Smooth muscle cell (in vitro differentiated cells): ENCODE data around the gene CASP9. TPM values are rescaled to one million over a fixed set of nuclear protein-coding genes. Genes with fewer than 3 reads are reported as not detected.
"Not testable (repeated sequence)": the region's sequence is repeated elsewhere in the genome, so short reads cannot be mapped to it uniquely, and the experiment has no call there.

ENCODE experiments used
- DNase-seq: peaks from one replicate; lab custom pipeline; 2025; ENCODE audit not compliant: unreplicated experiment; lab: John Stamatoyannopoulos, UW
- H2AFZ ChIP-seq: fragments of 200-600 bp; sonication (generic); 2 replicates; pipeline ENCODE4 v1.6.0; 2016; ENCODE audit warnings: antibody characterized with exemption, low read depth, mild to moderate bottlenecking
- H3F3A ChIP-seq: fragments of 200-600 bp; sonication (generic); 2 replicates; pipeline ENCODE4 v1.6.0; 2017; ENCODE audit warnings: antibody characterized with exemption, low read depth
- H3K27ac ChIP-seq: fragments of 200-600 bp; sonication (generic); 2 replicates; pipeline ENCODE4 v1.5.1; 2016; ENCODE audit warnings: low read depth, mild to moderate bottlenecking
- H3K27me3 ChIP-seq: fragments of 200-600 bp; sonication (generic); 2 replicates; pipeline ENCODE4 v1.6.1; 2016; ENCODE audit warnings: low read depth, mild to moderate bottlenecking
- H3K36me3 ChIP-seq: fragments of 200-600 bp; sonication (generic); 2 replicates; pipeline ENCODE4 v1.5.1; 2016; ENCODE audit warnings: low read depth
- H3K4me1 ChIP-seq: fragments of 200-600 bp; sonication (generic); 2 replicates; pipeline ENCODE4 v1.5.1; 2016; ENCODE audit warnings: low read depth
- H3K4me2 ChIP-seq: fragments of 200-600 bp; sonication (generic); 2 replicates; pipeline ENCODE4 v1.6.0; 2016; ENCODE audit warnings: mild to moderate bottlenecking
- H3K4me3 ChIP-seq: fragments of 200-600 bp; sonication (generic); 2 replicates; pipeline ENCODE4 v1.5.1; 2016; ENCODE audit warnings: mild to moderate bottlenecking
- H3K79me2 ChIP-seq: fragments of 200-600 bp; sonication (generic); 2 replicates; pipeline ENCODE4 v1.6.0; 2016; ENCODE audit warnings: low read depth, mild to moderate bottlenecking
- H3K9ac ChIP-seq: fragments of 200-600 bp; sonication (generic); 2 replicates; pipeline ENCODE4 v1.6.0; 2016; ENCODE audit warnings: low read depth
- H3K9me3 ChIP-seq: fragments of 200-600 bp; sonication (generic); replicated peaks from 2 replicates; pipeline ENCODE4 v1.5.1; 2016; ENCODE audit warnings: low read depth
- H4K20me1 ChIP-seq: fragments of 200-600 bp; sonication (generic); 2 replicates; pipeline ENCODE4 v1.6.0; 2016; ENCODE audit warnings: low read depth
- CTCF ChIP-seq: fragments of 200-600 bp; sonication (generic); IDR thresholded peaks from 2 replicates; pipeline ENCODE4 v1.5.1; 2017; ENCODE audit warnings: borderline replicate concordance, mild to moderate bottlenecking, antibody characterized with exemption; ENCODE audit not compliant: insufficient read depth, poor library complexity, severe bottlenecking
- WGBS: methylation state at CpG from one replicate; pipeline ENCODE4 v1.1.7; 2016; ENCODE audit warnings: low lambda C conversion rate; 5-methylcytosine and 5-hydroxymethylcytosine counted together
- polyA plus RNA-seq: library from polyadenylated mRNA; unstranded; fragments of >200 nt; fragmentation: Nextera tagmentation; extraction: Ambion mirVana; gene quantifications from 2 replicates; pipeline ENCODE4 v1.2.1, GENCODE V29; 2016
- total RNA-seq: library from RNA; depleted of rRNA; stranded (reverse); fragments of >200 nt; gene quantifications from 2 replicates; pipeline ENCODE4 v1.2.3, GENCODE V29; 2014

CASP9 gene
- total and polyA plus RNA-seq, 2 experiments from 2014 or later: 4.2 to 4.8 TPM

- H3K79me2 ChIP-seq: peaks cover 5% of the 10 kb centered on the region
- no peak overlapping the region for H3K27ac ChIP-seq
- no peak overlapping the region for H2AFZ ChIP-seq
- no peaks in the 10 kb centered on the region for H4K20me1 ChIP-seq
- no peaks in the 10 kb centered on the region for H3K9me3 ChIP-seq
- H3K4me3 ChIP-seq: no peak overlapping the region
- H3F3A ChIP-seq: peaks cover 8% of the 10 kb centered on the region
- peaks cover 19% of the 10 kb centered on the region for H3K4me1 ChIP-seq
- 98% methylated on average over 4 of the region's 4 CpGs for WGBS
- TF ChIP-seq CTCF: no peak
- no peaks in the 10 kb centered on the region for H3K36me3 ChIP-seq
- no peak overlapping the region for H3K4me2 ChIP-seq
- no peaks in the 10 kb centered on the region for H3K27me3 ChIP-seq
- no peak for DNase-seq
- no peak overlapping the region for H3K9ac ChIP-seq
Observed at GRCh38 chr1:15522551-15522950, 1.5 kb downstream of the CASP9 start.

GRCh38 chr1:15521206-15521906 lies 2.7 kb downstream of the CASP9 start:
- not testable (repeated sequence) for H3K4me3 ChIP-seq, H3K9ac ChIP-seq, H3K4me2 ChIP-seq, H3F3A ChIP-seq, H3K79me2 ChIP-seq, H3K27ac ChIP-seq, H4K20me1 ChIP-seq, H3K36me3 ChIP-seq, H3K9me3 ChIP-seq, H3K27me3 ChIP-seq, DNase-seq, H2AFZ ChIP-seq
- H3K4me1 ChIP-seq: peaks cover 15% of the 10 kb centered on the region
- WGBS: 94% methylated on average over 17 of the region's 17 CpGs

GRCh38 chr1:15519625-15520024 lies 4.4 kb downstream of the CASP9 start:
- Histone ChIP-seq H3K27ac (no peak overlapping the region), H3K4me2 (no peak overlapping the region), H2AFZ (no peak overlapping the region), H3K79me2 (no peaks in the 10 kb centered on the region), H3K9ac (no peak overlapping the region), H4K20me1 (no peaks in the 10 kb centered on the region), H3F3A (no peaks in the 10 kb centered on the region), H3K4me3 (no peak overlapping the region), H3K36me3 (no peaks in the 10 kb centered on the region), H3K9me3 (no peaks in the 10 kb centered on the region), H3K4me1 (peaks cover 6% of the 10 kb centered on the region), H3K27me3 (no peaks in the 10 kb centered on the region)
- TF ChIP-seq CTCF: no peak
- 90% methylated on average over 3 of the region's 3 CpGs for WGBS
- no peak for DNase-seq

- H3K27me3 ChIP-seq: no peaks in the 10 kb centered on the region
- WGBS: 75% methylated on average over 2 of the region's 2 CpGs
- TF ChIP-seq CTCF: no peak
- H4K20me1 ChIP-seq: no peaks in the 10 kb centered on the region
- DNase-seq: no peak
- no peaks in the 10 kb centered on the region for H3K79me2 ChIP-seq
- no peak overlapping the region for H3K27ac ChIP-seq
- H3K4me3 ChIP-seq: no peak overlapping the region
- no peaks in the 10 kb centered on the region for H3K4me1 ChIP-seq
- H3K4me2 ChIP-seq: no peak overlapping the region
- no peaks in the 10 kb centered on the region for H3K36me3 ChIP-seq
- H2AFZ ChIP-seq: no peak overlapping the region
- H3F3A ChIP-seq: no peaks in the 10 kb centered on the region
- no peak overlapping the region for H3K9ac ChIP-seq
- no peaks in the 10 kb centered on the region for H3K9me3 ChIP-seq
Observed at GRCh38 chr1:15515022-15515663, 8.9 kb downstream of the CASP9 start.

GRCh38 chr1:15514557-15514956 lies 9.5 kb downstream of the CASP9 start:
- not testable (repeated sequence) for H3K9ac ChIP-seq, H2AFZ ChIP-seq, H3K4me3 ChIP-seq, H3K27me3 ChIP-seq, H3K79me2 ChIP-seq, H3K4me1 ChIP-seq, H3K4me2 ChIP-seq, H3F3A ChIP-seq, H3K27ac ChIP-seq, H3K36me3 ChIP-seq, DNase-seq, H3K9me3 ChIP-seq, H4K20me1 ChIP-seq
- 94% methylated on average over 5 of the region's 5 CpGs for WGBS
